ENCODE measurements around the gene RPL39L.
A peak's percentile ranks its signal among the peaks of the same experiment; 100 is the strongest.

The RPL39L gene

GRCh38 chr3:187130346-187131066 lies 8.8 kb downstream of the RPL39L start:
- Mint-ChIP-seq H3K9me3 (peaks cover 35% of the 10 kb centered on the region), H3K4me1 (peaks cover 46% of the 10 kb centered on the region), H3K27ac (peak overlapping the region; percentile 98), H3K36me3 (peaks cover 55% of the 10 kb centered on the region), H3K27me3 (no peaks in the 10 kb centered on the region), H3K4me3 (peak overlapping the region; percentile 43)
- peak; percentile 36 for DNase-seq
- CTCF ChIA-PET: interaction anchor here (1.0 to 3.3 kb wide), 6 partner anchors 9 to 281 kb away, joined by 3 to 20 read pairs (median 6); partner anchors contain the start of gene RPL39L

DNA sequence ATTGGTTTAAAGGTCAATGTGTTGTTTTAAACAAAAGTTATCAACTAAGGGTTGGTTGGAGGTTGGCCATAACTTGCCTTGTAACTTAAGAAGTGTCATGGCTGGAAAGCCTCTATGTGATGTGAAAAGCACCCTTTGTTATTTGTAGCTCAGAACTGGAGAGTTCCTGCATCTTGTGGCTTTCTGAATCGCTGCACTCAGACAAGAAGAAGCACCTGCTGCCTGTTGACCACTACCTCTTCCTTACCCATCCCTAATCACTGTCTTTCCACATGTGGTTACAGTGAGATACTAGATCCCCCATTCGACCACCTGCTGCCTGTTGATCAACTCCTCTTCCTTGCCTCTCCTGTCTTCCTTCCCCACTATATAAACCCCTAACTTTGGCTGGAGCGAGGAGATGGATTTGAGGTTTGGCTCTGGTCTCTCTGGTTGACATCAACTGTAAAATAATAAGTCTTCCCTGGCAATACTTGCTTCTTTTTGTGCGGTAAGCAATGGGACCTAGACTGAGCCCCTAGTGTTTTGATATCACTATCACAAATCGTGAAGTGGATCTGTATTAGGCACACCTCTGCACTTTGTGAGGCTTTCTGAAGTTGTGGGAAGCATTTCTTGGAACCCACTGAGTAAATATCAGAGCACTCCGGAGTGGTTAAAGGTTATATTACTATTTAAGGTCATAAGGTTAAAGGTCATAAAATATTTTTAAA lies 13.8 kb downstream of the RPL39L start:
- DNase-seq: no peak
- H3K36me3 Mint-ChIP-seq: peaks cover 33% of the 10 kb centered on the region
- peaks cover 24% of the 10 kb centered on the region for H3K9me3 Mint-ChIP-seq
- H3K27me3 Mint-ChIP-seq: no peaks in the 10 kb centered on the region
- H3K27ac Mint-ChIP-seq: no peak overlapping the region
- H3K4me3 Mint-ChIP-seq: no peak overlapping the region
- CTCF ChIA-PET: interaction anchor here (1.4 kb wide), 1 partner anchor 13 kb away, joined by 6 read pairs; the partner anchor contains the start of gene RPL39L
- H3K4me1 Mint-ChIP-seq: peaks cover 21% of the 10 kb centered on the region

- H3K27ac Mint-ChIP-seq: no peak overlapping the region
- peaks cover 6% of the 10 kb centered on the region for H3K9me3 Mint-ChIP-seq
- no peak overlapping the region for H3K4me3 Mint-ChIP-seq
- H3K4me1 Mint-ChIP-seq: peaks cover 5% of the 10 kb centered on the region
- CTCF ChIA-PET: interaction anchor here (2.5 kb wide), 1 partner anchor 9 kb away, joined by 13 read pairs; no protein-coding TSS in a partner anchor
- DNase-seq: no peak
- H3K36me3 Mint-ChIP-seq: peaks cover 14% of the 10 kb centered on the region
- H3K27me3 Mint-ChIP-seq: no peaks in the 10 kb centered on the region
Observed at GRCh38 chr3:187122261-187122660, 17.0 kb downstream of the RPL39L start.

- Mint-ChIP-seq H3K27ac (no peak overlapping the region), H3K4me1 (peaks cover under 1% of the 10 kb centered on the region), H3K9me3 (no peaks in the 10 kb centered on the region), H3K27me3 (no peaks in the 10 kb centered on the region), H3K4me3 (no peak overlapping the region), H3K36me3 (peaks cover 5% of the 10 kb centered on the region)
- CTCF ChIA-PET: interaction anchor here (0.6 to 1.1 kb wide), 3 partner anchors 20 to 42 kb away, joined by 3 to 5 read pairs (median 4); no protein-coding TSS in a partner anchor
- DNase-seq: no peak
Observed at GRCh38 chr3:187120326-187120725, 19.0 kb downstream of the RPL39L start.

GRCh38 chr3:187114511-187114910 lies 24.8 kb downstream of the RPL39L start:
- Mint-ChIP-seq H3K36me3 (no peaks in the 10 kb centered on the region), H3K27me3 (no peaks in the 10 kb centered on the region), H3K9me3 (no peaks in the 10 kb centered on the region), H3K4me1 (peaks cover 10% of the 10 kb centered on the region), H3K27ac (no peak overlapping the region), H3K4me3 (no peak overlapping the region)
- CTCF ChIA-PET: interaction anchor here (0.9 to 7.2 kb wide), 8 partner anchors 9 to 265 kb away, joined by 3 to 186 read pairs (median 34); partner anchors contain the start of gene RPL39L
- no peak for DNase-seq

DNA sequence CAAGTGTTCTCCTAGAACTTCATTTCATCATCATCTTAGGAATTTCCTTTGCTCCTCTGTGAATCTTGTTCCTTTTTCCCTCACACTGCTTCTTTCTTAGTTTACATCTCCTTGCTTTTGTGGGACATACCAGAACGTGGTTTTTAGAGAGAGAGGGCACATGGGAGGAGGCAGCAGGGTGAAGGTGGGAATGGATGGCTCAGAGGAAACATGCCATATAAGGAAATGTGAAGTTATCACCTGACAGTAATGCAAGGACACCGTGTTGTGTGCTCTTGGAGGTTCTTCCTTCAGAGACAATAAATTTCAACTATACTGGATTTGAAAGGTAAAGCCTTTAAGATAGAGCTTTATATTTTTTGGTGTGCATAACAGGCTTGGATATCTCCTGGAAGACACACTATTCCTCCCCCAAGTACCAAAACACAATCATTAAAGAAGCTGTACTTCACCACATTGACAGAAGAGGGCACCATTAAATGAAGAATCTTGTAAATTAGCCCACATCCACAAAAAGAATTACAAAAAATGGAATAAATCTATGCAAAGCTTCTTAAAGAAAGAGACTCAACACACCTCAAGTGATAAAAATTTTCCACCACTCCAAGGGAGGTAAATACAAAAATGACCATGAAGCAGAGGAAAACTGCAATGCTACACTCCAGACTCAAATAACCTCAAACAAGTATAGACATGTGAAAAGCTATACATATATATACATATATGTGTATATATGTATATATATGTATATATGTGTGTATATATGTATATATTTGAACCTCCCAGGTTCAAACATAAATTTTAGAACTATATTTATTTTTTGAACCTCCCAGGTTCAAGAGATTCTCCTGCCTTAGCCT lies 26.1 kb downstream of the RPL39L start:
- CTCF ChIA-PET: interaction anchor here (0.7 to 7.2 kb wide), 31 partner anchors 10 to 1345 kb away, joined by 3 to 186 read pairs (median 4); partner anchors contain the start of gene RPL39L

GRCh38 chr3:187110156-187110555 lies 29.1 kb downstream of the RPL39L start:
- H3K4me1 Mint-ChIP-seq: peaks cover 10% of the 10 kb centered on the region
- CTCF ChIA-PET: interaction anchor here (0.9 to 7.2 kb wide), 5 partner anchors 29 to 260 kb away, joined by 4 to 115 read pairs (median 10); partner anchors contain the start of gene RPL39L
- no peaks in the 10 kb centered on the region for H3K27me3 Mint-ChIP-seq

More for the DNA sequence above, 26.1 kb downstream of the RPL39L start:
- H3K27me3 Mint-ChIP-seq: no peaks in the 10 kb centered on the region
- DNase-seq: no peak
- no peak overlapping the region for H3K4me3 Mint-ChIP-seq
- no peak overlapping the region for H3K27ac Mint-ChIP-seq
- H3K9me3 Mint-ChIP-seq: no peaks in the 10 kb centered on the region
- no peaks in the 10 kb centered on the region for H3K36me3 Mint-ChIP-seq
- H3K4me1 Mint-ChIP-seq: peaks cover 10% of the 10 kb centered on the region

DNA sequence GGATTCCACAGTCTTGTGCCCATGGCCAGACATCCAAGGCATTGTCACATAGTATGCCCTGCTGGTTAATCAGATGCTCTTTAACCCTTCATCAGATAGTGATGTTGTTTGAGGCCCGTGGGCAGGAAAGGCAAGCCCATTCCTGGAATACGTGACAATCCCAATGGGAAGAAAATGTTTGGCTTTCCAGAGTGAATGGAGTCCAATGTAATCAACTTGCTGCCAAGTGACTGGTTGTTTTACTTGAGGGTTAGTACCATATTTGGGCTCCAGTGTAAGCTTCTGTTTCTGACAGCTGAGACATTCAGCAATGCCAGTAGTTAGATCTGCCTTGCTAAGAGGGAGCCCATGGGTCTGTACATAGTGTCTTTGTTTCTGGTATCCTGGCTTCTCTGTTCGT lies 31.3 kb downstream of the RPL39L start:
- CTCF ChIA-PET: interaction anchor here (1.4 to 1.5 kb wide), 2 partner anchors 31 to 43 kb away, joined by 3 to 4 read pairs; partner anchors contain the start of gene RPL39L
- H3K27me3 Mint-ChIP-seq: peaks cover 3% of the 10 kb centered on the region
- peaks cover 5% of the 10 kb centered on the region for H3K4me1 Mint-ChIP-seq
- H3K4me3 Mint-ChIP-seq: no peak overlapping the region
- DNase-seq: no peak
- H3K27ac Mint-ChIP-seq: no peak overlapping the region
- H3K36me3 Mint-ChIP-seq: no peaks in the 10 kb centered on the region
- no peaks in the 10 kb centered on the region for H3K9me3 Mint-ChIP-seq

More at GRCh38 chr3:187110156-187110555, 29.1 kb downstream of the RPL39L start:
- no peak for DNase-seq
- Mint-ChIP-seq H3K4me3 (no peak overlapping the region), H3K27ac (no peak overlapping the region), H3K36me3 (no peaks in the 10 kb centered on the region), H3K9me3 (no peaks in the 10 kb centered on the region)

DNA sequence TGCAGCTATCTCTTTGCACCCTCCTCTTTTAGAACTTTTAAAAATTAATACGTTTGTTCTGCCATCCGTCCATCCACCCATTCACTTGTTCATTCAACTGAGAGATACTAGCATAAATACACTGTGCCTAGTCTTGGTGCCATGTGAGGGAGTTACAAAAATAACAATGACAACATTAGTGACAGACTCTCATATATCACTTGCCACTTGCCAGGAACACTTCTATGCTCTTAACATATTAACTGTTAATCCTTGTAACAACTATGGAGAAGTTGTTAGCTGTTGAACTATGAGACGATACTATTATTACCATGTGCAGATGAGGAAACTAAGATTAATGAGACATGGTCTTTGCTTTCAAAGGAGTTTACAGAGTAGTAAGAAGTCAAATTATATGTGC lies 33.6 kb downstream of the RPL39L start:
- H3K4me3 Mint-ChIP-seq: no peak overlapping the region
- no peaks in the 10 kb centered on the region for H3K36me3 Mint-ChIP-seq
- peaks cover 3% of the 10 kb centered on the region for H3K27me3 Mint-ChIP-seq
- no peak for DNase-seq
- H3K27ac Mint-ChIP-seq: no peak overlapping the region
- CTCF ChIA-PET: interaction anchor here (0.6 to 2.0 kb wide), 4 partner anchors 39 to 256 kb away, joined by 3 to 6 read pairs (median 4); no protein-coding TSS in a partner anchor
- H3K9me3 Mint-ChIP-seq: no peaks in the 10 kb centered on the region
- peaks cover 19% of the 10 kb centered on the region for H3K4me1 Mint-ChIP-seq

GRCh38 chr3:187104933-187105332 lies 34.4 kb downstream of the RPL39L start:
- CTCF ChIA-PET: interaction anchor here (2.0 kb wide), 1 partner anchor 45 kb away, joined by 6 read pairs; no protein-coding TSS in a partner anchor
- no peak for DNase-seq

GRCh38 chr3:187104342-187104741 lies 35.0 kb downstream of the RPL39L start:
- CTCF ChIA-PET: interaction anchor here (2.8 kb wide), 1 partner anchor 255 kb away, joined by 11 read pairs; no protein-coding TSS in a partner anchor
- no peaks in the 10 kb centered on the region for H3K36me3 Mint-ChIP-seq
- no peak for DNase-seq

More at GRCh38 chr3:187104933-187105332, 34.4 kb downstream of the RPL39L start:
- no peak overlapping the region for H3K4me3 Mint-ChIP-seq
- peaks cover 19% of the 10 kb centered on the region for H3K4me1 Mint-ChIP-seq
- H3K36me3 Mint-ChIP-seq: no peaks in the 10 kb centered on the region
- no peaks in the 10 kb centered on the region for H3K9me3 Mint-ChIP-seq
- no peak overlapping the region for H3K27ac Mint-ChIP-seq
- peaks cover 3% of the 10 kb centered on the region for H3K27me3 Mint-ChIP-seq

DNA sequence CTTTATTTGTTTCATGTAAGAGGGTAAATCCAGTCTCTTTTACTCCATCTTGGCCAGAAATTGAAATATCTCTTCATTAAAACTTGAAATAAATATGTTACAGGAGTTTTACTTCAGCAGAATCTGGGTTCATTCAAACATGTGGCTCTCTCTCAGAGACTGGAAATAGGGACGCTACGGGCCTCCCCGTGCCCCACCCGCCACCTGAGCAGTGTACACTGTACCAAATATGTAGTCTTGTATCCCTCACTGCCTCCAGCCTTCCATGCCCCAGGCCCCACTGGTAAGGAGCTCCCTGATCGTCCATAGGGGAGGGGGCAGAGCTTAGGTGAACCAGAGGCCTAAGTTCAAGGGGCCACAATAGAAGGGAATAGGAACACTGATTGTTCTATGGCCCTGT lies 36.0 kb downstream of the RPL39L start:
- H3K36me3 Mint-ChIP-seq: no peaks in the 10 kb centered on the region
- H3K27me3 Mint-ChIP-seq: peaks cover 3% of the 10 kb centered on the region
- no peak overlapping the region for H3K4me3 Mint-ChIP-seq
- peaks cover 21% of the 10 kb centered on the region for H3K4me1 Mint-ChIP-seq
- peaks cover 2% of the 10 kb centered on the region for H3K9me3 Mint-ChIP-seq
- DNase-seq: no peak
- H3K27ac Mint-ChIP-seq: no peak overlapping the region
- CTCF ChIA-PET: interaction anchor here (1.3 to 2.8 kb wide), 3 partner anchors 10 to 254 kb away, joined by 3 to 11 read pairs (median 4); no protein-coding TSS in a partner anchor

More at GRCh38 chr3:187104342-187104741, 35.0 kb downstream of the RPL39L start:
- Mint-ChIP-seq H3K9me3 (no peaks in the 10 kb centered on the region), H3K27ac (no peak overlapping the region), H3K4me3 (no peak overlapping the region), H3K27me3 (peaks cover 3% of the 10 kb centered on the region), H3K4me1 (peaks cover 19% of the 10 kb centered on the region)

DNA sequence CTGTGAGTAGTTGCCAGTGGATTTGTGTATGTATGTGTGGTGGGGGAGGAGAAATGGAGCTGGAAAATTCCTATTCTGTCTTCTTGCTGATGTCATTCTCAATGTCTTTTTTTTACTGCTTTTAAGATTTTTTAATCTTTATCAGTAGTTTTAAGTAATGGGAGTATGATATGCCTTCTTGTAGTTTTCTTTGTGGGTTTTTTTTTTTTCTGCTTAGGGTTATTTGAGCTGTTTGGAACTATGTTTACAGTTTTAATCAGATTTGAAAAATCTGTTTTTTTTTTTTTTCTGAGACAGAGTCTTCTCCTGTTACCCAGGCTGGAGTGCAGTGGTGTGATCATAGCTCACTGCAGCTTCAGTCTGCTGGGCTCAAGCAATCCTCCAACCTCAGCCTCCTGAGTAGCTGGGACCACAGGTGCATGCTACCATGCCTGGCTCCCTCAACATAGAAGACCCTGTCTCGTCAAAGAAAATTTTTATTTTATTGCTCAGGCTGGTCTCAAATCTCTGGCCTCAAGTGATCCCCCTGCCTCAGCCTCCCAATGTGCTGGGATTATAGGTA lies 37.1 kb downstream of the RPL39L start:
- Mint-ChIP-seq H3K36me3 (peaks cover 3% of the 10 kb centered on the region), H3K4me3 (peak overlapping the region; percentile 19), H3K27ac (peak overlapping the region; percentile 0), H3K27me3 (peaks cover 3% of the 10 kb centered on the region), H3K4me1 (peaks cover 26% of the 10 kb centered on the region), H3K9me3 (peaks cover 3% of the 10 kb centered on the region)
- no peak for DNase-seq
- CTCF ChIA-PET: interaction anchor here (0.7 to 2.8 kb wide), 12 partner anchors 9 to 489 kb away, joined by 3 to 21 read pairs (median 5); partner anchors contain the start of gene RPL39L
